Activated CD4-positive, alpha-beta T cell treated with anti-CD3 and anti-CD28 coated beads, Interleukin-2, Interleukin-4, amounts not matched to agents 100 ng/mL and 50 ng/mL, durations not matched to agents 16 hours and 8 hours (primary cell): ENCODE results near the gene TRIM43B.
"Not testable (repeated sequence)": the region's sequence is repeated elsewhere in the genome, so short reads cannot be mapped to it uniquely, and the experiment has no call there.

Experiments
- DNase-seq: peaks from one replicate; pipeline ENCODE4 v3.0.0-alpha.2; 2020; ENCODE audit warnings: low spot score

Gene TRIM43B

GRCh38 chr2:95433973-95434372 is 50.6 kb downstream of the TRIM43B start:
- not testable (repeated sequence) for DNase-seq

- not testable (repeated sequence) for DNase-seq
These were observed 51.2 kb downstream of the TRIM43B start for GRCh38 chr2:95433373-95433772.

GRCh38 chr2:95429748-95430467 is 54.6 kb downstream of the TRIM43B start:
- DNase-seq: not testable (repeated sequence)

GRCh38 chr2:95427196-95427867 is 57.2 kb downstream of the TRIM43B start:
- DNase-seq: not testable (repeated sequence)
